22Rv1 (cell line): ENCODE data around the gene IGFBP5.

Experiments
- H3K27ac ChIP-seq: fragments of 450-650 bp; 2 replicates; pipeline ENCODE4 v1.5.1; 2017
- CTCF ChIP-seq: fragments of 450-650 bp; IDR thresholded peaks from 2 replicates; pipeline ENCODE4 v1.5.1; 2017; ENCODE audit warnings: mild to moderate bottlenecking
- ZFX ChIP-seq: fragments of 450-650 bp; IDR thresholded peaks from 2 replicates; pipeline ENCODE4 v1.6.1; 2017; ENCODE audit warnings: antibody characterized with exemption, borderline replicate concordance

IGFBP5 gene

GRCh38 chr2:216659276-216659675, 36.1 kb downstream of the IGFBP5 start:
- TF ChIP-seq CTCF (no peak), ZFX (no peak)
- H3K27ac ChIP-seq = no peak overlapping the region

DNA sequence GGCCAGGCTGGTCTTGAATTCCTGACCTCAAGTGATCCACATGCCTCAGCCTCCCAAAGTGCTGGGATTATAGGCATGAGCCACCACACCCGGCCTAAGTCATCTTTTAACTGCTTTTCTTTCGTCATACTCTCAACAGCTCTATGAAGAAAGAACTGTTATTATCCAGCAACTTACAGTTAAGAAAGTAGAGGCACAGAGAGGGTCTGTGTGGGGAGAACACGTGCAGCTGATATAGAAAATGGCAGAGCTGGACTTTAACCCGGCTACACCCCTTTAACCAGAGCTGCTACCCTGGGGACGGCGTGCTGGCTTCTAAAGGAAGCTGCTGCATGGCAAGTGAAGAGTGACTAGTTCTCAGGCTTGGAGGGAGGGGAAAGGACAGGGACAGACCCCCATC, 36.6 kb downstream of the IGFBP5 start:
- no peak overlapping the region for H3K27ac ChIP-seq
- TF ChIP-seq CTCF = no peak

GRCh38 chr2:216657980-216658379, 37.4 kb downstream of the IGFBP5 start:
- TF ChIP-seq CTCF (no peak), ZFX (no peak)
- H3K27ac ChIP-seq = no peak overlapping the region

DNA sequence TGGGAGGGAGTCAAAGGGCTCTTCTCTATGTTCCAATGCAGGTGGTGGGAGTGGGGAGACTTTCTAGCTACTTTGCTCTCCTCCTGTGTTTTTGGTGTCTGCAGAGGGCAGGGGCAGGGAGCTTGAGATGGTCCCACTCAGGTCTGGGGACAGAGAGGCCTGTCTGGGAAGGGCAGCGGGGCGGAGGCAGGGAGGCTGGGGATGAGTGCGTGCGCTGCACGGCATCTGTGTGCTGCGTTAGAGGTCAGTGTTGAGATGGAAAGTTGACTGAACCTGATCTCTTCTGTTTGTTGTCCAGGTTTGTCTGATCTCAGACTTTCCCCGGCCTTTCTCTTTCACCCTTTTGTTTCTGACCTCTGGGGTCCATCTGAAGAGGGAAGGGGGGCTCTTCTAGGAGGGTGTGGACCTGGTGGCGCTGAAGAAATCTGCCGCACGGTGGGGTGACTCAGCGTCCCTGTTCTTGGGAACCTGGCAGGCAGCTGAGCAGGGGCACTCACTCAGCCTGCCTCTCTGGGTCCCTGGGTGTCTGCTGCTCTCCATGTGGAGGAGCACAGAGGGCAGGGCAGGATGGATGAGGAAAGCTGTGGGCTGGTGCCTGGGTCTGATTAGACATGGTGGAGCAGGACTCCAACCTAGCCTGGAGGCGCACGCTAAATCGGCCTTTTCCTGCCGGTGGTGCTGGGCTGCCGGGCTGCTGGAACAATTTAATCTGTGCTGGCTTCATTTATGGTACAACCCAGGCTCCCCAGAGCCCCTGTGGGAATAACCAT, 38.1 kb downstream of the IGFBP5 start:
- no peak overlapping the region for H3K27ac ChIP-seq
- TF ChIP-seq CTCF (no peak), ZFX (no peak)

GRCh38 chr2:216654528-216655052, 40.8 kb downstream of the IGFBP5 start:
- TF ChIP-seq CTCF (no peak), ZFX (no peak)
- H3K27ac ChIP-seq = no peak overlapping the region

GRCh38 chr2:216653931-216654365, 41.4 kb downstream of the IGFBP5 start:
- TF ChIP-seq ZFX (no peak), CTCF (no peak)
- H3K27ac ChIP-seq = no peak overlapping the region

DNA sequence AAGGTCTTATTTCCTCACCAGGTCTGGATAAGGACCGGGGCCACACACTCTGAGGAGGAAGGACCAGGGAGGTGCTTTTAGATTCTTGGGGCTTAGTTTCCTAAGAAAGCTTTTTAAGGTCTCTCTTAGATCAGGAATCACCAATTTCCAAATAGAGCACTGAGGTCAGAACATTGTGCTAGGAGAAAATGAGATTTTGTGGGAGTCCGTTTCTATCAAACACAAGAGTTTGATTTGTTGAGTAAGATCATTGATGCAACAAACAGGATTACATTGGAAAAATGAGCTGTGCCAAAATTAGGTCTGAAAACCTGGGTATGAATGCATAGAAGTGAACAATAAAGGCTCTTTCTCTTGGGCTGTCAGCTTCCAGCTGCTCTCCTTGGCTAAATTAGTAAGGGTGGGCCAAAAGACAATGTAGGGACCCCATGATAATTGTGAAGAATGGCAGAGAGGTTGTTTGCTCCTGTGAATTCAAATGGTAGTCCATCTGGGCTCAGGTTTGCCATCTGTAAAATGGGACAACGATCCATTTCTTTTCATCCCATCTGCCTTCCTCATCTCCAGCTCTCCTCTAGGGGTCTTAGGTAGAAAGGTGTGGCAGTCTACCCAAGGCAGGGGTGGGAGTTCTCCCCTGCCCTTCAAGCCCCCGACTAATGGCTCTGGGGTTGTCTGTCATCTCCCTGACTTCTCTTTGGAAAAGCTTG, 42.1 kb downstream of the IGFBP5 start:
- TF ChIP-seq ZFX (no peak), CTCF (no peak)
- no peak overlapping the region for H3K27ac ChIP-seq
